GM12891 (cell line): ENCODE data around the gene CNTLN.
"Not testable (repeated sequence)": the region's sequence is repeated elsewhere in the genome, so short reads cannot be mapped to it uniquely, and the experiment has no call there.

ENCODE experiments used
- DNase-seq: peaks from one replicate; pipeline ENCODE4 v3.0.0; 2011; ENCODE audit warnings: low spot score; ENCODE audit not compliant: insufficient read length
- FAIRE-seq: peaks from 2 replicates; lab custom pipeline; 2011; peaks lifted over from hg19 to GRCh38; lab: Jason Lieb, UNC
- PAX5 ChIP-seq: IDR thresholded peaks from 2 replicates; pipeline ENCODE4 v1.6.1; 2011; ENCODE audit warnings: low read length, moderate library complexity, mild to moderate bottlenecking; ENCODE audit not compliant: insufficient read depth, severe bottlenecking
- POLR2A ChIP-seq: IDR thresholded peaks from 2 replicates; pipeline ENCODE4 v1.6.1; 2011; ENCODE audit warnings: low read depth, low read length, control low read depth
- POLR2AphosphoS5 ChIP-seq: IDR thresholded peaks from 2 replicates; pipeline ENCODE4 v1.6.1; 2011; ENCODE audit warnings: low read depth, low read length, control low read depth
- POU2F2 ChIP-seq: IDR thresholded peaks from 2 replicates; pipeline ENCODE4 v1.6.1; 2011; ENCODE audit warnings: low read depth, mild to moderate bottlenecking, control low read depth, low read length, moderate library complexity
- SPI1 ChIP-seq: IDR thresholded peaks from 2 replicates; pipeline ENCODE4 v1.6.1; 2011; ENCODE audit warnings: low read depth, low read length, control low read depth
- TAF1 ChIP-seq: IDR thresholded peaks from 2 replicates; pipeline ENCODE4 v1.6.1; 2011; ENCODE audit warnings: low read depth, low read length, control low read depth

The CNTLN gene

DNA sequence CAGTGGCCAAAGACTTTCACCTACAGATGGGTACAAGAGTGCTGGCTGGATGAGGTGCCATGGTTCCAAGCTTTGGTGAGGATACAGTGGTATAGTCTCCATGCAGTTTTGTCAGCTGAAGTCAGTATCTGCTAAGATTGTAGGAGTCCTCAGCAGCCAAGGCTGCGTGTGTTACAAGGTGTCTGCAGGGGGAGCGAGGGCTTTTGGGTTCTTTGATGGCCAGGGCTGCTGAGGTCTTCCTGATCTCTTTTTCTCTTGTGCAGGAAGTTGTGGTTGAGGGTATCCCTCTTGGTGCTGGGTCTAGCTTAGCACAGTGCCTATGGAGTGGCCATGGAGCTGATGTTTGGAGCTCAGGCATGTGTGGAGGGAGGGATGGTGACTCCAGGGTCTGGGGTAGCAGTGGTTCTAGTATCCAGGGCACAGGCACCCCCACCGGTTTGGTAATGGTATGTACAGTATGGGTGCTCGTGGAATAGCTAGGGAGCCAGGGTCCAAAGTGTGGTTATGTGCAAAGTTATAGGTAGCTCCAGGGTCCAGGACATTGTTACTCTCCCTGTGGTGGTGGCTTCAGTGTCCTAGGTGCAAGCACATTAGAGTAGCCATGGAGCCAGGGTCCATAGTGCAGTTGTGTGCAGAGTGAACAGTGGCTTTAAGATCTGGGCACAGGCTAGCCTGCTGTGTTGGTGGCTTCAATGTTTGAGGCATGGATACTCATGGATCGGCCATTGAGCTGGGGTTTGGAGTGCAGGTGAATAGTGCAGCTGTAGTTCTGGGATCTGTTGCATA, 36.7 kb downstream of the CNTLN start:
- no peak for DNase-seq
- FAIRE-seq, result no peak
- TF ChIP-seq POLR2AphosphoS5 (no peak), SPI1 (no peak), POU2F2 (no peak), POLR2A (no peak), TAF1 (no peak), PAX5 (no peak)

DNA sequence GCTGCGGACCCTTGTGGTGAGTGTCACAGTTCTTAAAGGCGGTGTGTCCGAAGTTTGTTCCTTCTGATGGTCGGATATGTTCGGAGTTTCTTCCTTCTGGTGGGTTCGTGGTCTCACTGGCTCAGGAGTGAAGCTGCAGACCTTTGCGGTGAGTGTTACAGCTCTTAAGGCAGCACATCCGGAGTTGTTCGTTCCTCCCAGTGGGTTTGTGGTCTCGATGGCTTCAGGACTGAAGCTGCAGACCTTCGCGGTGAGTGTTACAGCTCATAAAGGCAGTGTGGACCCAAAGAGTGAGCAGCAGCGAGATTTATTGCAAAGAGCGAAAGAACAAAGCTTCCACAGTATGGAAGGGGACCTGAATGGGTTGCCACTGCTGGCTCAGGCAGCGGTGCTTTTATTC, 42.7 kb downstream of the CNTLN start:
- DNase-seq, FAIRE-seq: not testable (repeated sequence)

DNA sequence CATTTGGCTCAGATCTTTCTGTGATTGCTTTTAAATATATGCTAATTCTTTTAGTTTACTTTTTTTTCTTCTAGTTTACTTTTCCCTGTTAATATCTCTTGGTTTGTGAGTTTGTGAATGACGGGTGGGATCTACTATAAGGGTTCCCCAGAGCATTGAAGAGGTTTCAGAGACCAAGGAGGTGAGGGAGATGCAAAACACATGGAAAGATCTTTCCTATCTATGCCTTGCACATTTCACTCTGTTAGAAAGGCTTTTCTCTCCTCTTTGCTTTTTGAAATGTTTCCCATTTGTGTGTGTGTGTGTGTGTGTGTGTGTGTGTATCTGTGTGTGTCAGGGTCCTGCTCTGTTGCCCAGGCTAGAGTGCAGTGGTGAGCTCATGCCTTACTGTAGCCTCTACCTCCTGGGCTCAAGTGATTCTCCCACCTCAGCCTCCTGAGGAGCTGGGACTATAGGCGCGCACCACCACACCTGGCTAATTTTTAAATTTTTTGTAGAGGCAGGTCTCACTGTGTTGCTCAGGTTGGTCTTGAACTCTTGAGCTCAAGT, 50.7 kb downstream of the CNTLN start:
- no peak for FAIRE-seq
- TF ChIP-seq POLR2AphosphoS5 (no peak), SPI1 (no peak), TAF1 (no peak)
- DNase-seq, result no peak

DNA sequence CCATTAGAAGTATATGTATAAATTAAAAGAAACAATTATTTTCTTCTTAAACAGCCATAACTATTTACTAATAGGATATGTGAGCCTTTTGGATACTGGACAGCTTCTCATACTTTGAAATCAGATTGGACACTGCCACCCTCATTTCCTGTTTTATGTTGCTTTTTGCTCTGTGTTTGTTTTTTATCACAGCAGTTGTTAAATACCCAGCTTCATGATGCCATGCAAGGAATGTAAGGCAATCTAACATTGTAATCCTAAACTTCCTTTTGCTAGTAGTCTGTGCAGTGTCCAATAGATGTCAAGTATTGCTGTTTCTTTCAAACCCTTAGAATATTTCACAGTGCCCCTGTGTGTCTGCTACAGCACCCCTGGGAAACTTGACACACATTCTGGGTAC, 56.2 kb downstream of the CNTLN start:
- DNase-seq, result no peak
- FAIRE-seq, result no peak
- TF ChIP-seq SPI1, result no peak
- no peak for TF ChIP-seq TAF1
- no peak for TF ChIP-seq POU2F2
- TF ChIP-seq POLR2A, result no peak
- no peak for TF ChIP-seq POLR2AphosphoS5
- no peak for TF ChIP-seq PAX5

DNA sequence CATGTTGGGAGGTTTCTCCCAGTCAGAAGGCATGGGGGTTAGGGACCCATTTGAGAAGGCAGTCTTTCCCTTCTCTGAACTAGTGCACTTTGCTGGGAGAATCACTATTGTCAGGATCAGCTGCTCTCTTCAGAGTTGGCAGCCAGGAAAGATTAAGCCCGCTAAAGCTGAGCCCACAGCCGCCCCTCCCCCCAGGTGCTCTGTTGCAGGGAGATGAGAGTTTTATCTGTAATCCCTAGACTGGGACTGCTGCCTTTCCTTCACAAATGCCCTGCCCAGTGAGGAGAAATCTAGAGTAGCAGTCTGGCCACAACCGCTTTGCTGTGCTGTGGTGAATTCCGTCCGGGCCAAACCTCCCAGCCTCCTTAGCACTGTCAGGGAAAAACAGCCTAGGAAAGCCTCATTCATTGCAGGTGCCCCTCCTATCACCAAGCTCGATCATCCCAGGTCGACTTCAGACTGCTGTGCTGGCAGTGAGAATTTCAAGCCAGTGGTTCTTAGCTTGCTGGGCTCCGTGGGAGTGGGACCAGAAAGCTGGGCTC, 69.8 kb downstream of the CNTLN start:
- DNase-seq (no peak), FAIRE-seq (no peak)
- no peak for TF ChIP-seq SPI1
- no peak for TF ChIP-seq TAF1
- no peak for TF ChIP-seq POU2F2
- TF ChIP-seq POLR2A, result no peak
- TF ChIP-seq PAX5, result no peak
- TF ChIP-seq POLR2AphosphoS5, result no peak

DNA sequence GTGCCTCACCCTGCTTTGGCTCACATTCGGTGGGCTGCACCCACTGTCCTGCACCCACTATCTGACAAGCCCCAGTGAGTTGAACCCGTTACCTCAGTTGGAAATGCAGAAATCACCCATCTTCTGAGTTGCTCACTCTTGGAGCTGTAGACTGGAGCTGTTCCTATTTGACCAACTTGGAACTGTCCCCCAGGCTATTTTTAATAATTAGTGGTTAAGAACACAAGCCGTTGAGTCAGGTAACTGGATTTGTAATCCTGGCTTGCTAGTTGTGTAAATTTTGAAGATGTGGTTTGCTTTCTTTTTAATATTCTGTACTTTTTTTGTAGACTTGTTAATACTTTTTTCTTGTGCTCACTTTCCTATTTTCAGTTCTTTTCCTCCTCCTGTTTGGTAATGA, 81.2 kb downstream of the CNTLN start:
- TF ChIP-seq TAF1, result no peak
- TF ChIP-seq SPI1, result no peak
- FAIRE-seq (no peak), DNase-seq (no peak)

DNA sequence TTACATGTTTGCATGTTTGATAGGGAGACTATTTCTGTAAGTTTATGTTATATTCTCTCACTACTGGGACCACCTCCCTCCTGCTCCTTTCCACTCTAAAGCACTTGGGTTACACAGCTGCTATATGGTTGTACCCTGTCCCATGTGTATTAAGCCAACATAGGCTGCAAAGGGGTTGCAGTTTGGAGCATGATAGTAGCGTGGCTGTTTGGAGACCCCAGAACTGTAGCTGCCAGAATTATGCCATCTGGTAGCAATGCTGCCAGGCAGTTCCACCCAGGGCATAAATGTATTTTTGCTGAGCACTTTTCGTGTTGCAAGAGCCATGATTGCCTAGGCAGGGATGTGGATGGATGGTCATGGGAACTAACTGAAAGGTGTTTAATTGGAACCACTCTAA, 81.8 kb downstream of the CNTLN start:
- FAIRE-seq (no peak), DNase-seq (no peak)
- TF ChIP-seq TAF1 (no peak), POU2F2 (no peak), PAX5 (no peak), POLR2A (no peak), SPI1 (no peak), POLR2AphosphoS5 (no peak)

DNA sequence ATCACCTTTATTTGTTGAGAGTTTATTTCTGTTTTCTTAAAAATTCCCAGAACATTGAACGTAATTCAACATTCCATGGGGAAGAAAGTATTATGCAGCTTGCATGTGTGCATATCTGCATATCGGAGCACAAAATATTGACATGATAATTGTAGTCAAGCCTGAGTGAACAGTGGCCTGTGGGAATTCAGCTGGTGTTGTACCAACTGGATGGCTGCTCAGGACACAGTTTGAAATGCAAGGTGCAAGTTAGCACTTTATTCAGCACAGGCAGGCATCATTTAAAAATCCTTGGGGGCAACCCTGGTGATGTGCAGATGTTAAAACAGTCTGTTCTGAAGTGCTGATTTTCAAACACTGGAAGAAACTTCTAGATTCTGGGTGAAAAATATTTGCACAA, 82.4 kb downstream of the CNTLN start:
- TF ChIP-seq TAF1, result no peak
- TF ChIP-seq SPI1, result no peak
- TF ChIP-seq PAX5, result no peak
- TF ChIP-seq POLR2AphosphoS5, result no peak
- TF ChIP-seq POLR2A, result no peak
- no peak for TF ChIP-seq POU2F2
- FAIRE-seq (no peak), DNase-seq (no peak)

DNA sequence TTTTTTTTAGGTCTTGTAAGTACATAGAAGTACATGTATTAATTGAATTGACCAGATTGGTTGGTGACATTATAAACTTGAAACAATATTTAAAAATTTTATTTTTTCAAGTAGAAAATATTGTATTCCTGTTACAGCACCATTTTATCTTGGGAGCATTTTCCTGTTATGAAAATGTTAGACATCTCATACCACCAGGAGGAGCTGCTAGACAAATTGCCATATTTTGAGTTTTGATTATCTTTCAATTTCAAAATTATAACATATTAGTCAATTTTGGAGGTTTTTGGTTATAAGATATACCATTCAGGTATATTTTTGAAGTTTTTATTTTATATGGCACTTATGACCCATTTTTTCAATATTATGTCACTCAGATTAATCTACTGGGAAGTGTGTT, 84.4 kb downstream of the CNTLN start:
- DNase-seq (no peak), FAIRE-seq (no peak)
- no peak for TF ChIP-seq POLR2AphosphoS5
- TF ChIP-seq POU2F2, result no peak
- TF ChIP-seq SPI1, result no peak
- no peak for TF ChIP-seq TAF1
- no peak for TF ChIP-seq POLR2A
- no peak for TF ChIP-seq PAX5

DNA sequence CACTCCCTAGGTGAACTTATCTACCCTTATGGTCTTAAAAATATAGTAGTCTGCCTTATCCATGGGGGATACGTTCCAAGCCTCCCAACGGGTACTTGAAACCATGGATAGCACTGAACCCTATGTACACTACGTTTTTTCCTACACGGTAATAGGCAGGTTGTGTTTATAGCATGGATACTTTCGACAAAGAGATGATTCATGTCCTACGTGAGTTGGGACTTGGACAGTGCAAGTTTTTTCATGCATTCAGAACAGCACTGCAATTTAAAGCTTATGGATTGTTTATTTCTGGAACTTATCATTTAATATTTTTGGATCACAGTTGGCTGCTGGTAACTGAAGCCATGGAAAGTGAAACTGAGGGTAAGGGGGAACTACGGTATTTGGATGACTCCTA, 88.1 kb downstream of the CNTLN start:
- TF ChIP-seq POU2F2 (no peak), POLR2A (no peak), TAF1 (no peak), POLR2AphosphoS5 (no peak), PAX5 (no peak), SPI1 (no peak)
- DNase-seq (no peak), FAIRE-seq (no peak)
